ENCODE results near the gene TLR7. TPM values are rescaled to one million over a fixed set of nuclear protein-coding genes. Genes with fewer than 3 reads are reported as not detected.
A peak's percentile ranks its signal among the peaks of the same experiment; 100 is the strongest.

The TLR7 gene
- total and polyA plus RNA-seq, 2 of the 13 experiments (the other 11 are each of a cell fraction or from before 2014, with no cell fraction given): not detected

DNA sequence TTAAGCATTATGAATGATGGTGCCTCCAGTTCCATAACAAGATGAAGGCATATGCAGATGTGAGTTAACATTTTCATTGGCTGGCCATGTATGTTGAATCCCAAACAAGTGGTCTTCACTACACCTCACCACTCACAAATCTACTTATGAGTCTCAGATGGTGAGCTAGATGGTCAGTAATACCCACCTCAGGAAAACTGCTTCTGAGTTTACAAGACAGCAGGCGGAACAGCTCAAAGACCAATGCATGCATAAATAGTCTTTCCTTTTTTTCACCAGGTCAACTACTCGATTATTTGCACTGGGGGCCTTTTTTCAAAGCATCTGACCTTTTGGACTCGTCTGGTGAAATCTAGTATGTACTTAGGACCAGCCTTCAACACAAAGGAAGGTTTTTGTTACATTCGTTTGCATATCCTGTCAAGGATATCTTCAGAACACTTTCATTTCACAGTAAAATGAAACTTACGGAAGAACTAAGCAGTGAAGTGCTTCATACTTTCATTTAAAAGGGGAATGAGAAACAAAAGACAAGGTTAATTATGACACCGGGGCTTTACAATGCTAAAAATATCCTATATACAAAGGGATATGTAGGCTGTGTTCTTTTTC lies 23.1 kb upstream of the TLR7 start (continued):
- TF ChIP-seq, protein P1, sequence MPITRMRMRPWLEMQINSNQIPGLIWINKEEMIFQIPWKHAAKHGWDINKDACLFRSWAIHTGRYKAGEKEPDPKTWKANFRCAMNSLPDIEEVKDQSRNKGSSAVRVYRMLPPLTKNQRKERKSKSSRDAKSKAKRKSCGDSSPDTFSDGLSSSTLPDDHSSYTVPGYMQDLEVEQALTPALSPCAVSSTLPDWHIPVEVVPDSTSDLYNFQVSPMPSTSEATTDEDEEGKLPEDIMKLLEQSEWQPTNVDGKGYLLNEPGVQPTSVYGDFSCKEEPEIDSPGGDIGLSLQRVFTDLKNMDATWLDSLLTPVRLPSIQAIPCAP (CRISPR knock-in tag; IDR thresholded peaks at IDR 0.05; ENCODE audit: low read depth): no peak
- TF ChIP-seq, protein P2, sequence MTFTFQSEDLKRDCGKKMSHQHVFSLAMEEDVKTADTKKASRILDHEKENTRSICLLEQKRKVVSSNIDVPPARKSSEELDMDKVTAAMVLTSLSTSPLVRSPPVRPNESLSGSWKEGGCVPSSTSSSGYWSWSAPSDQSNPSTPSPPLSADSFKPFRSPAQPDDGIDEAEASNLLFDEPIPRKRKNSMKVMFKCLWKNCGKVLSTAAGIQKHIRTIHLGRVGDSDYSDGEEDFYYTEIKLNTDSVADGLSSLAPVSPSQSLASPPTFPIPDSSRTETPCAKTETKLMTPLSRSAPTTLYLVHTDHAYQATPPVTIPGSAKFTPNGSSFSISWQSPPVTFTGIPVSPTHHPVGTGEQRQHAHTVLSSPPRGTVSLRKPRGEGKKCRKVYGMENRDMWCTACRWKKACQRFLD (CRISPR knock-in tag; IDR thresholded peaks at IDR 0.05; ENCODE audit: borderline replicate concordance): no peak
- no peak for TF ChIP-seq FLYWCH1 (CRISPR knock-in tag; IDR thresholded peaks at IDR 0.05)
- TF ChIP-seq ZNF282 (IDR thresholded peaks at IDR 0.05; ENCODE audit: partially characterized antibody): no peak
- no peak for TF ChIP-seq MAFF (IDR thresholded peaks at IDR 0.05; ENCODE audit: low read depth, low read length)
- TF ChIP-seq SIN3B (IDR thresholded peaks at IDR 0.05; ENCODE audit: low read length): no peak
- peak; percentile 93 for TF ChIP-seq ASH2L (IDR thresholded peaks at IDR 0.05; ENCODE audit: insufficient read length, low read depth, low read length)
- TF ChIP-seq POLR2A (IDR thresholded peaks at IDR 0.05; ENCODE audit: insufficient read depth in 1 of 2, low read depth in 2 of 2, low read length in 2 of 2): peak in 1 of 2 experiments; percentile 34; a peak in 2 of 4 replicates
- TF ChIP-seq ZNF652 (CRISPR knock-in tag; IDR thresholded peaks at IDR 0.05; ENCODE audit: borderline replicate concordance, low read depth): no peak
- no peak for TF ChIP-seq SRSF9 (IDR thresholded peaks at IDR 0.05; ENCODE audit: borderline replicate concordance, insufficient read depth, low read depth, low read length, poor library complexity, severe bottlenecking)
- TF ChIP-seq POGZ (CRISPR knock-in tag; IDR thresholded peaks at IDR 0.05): peak; percentile 56; the same call in 1 of the 2 replicates
- TF ChIP-seq MIER3 (CRISPR knock-in tag; IDR thresholded peaks at IDR 0.05; ENCODE audit: borderline replicate concordance): no peak
- no peak for TF ChIP-seq KLF9 (CRISPR knock-in tag; IDR thresholded peaks at IDR 0.05; ENCODE audit: low read depth)
- TF ChIP-seq PLRG1 (conservative IDR thresholded peaks at IDR 0.05): no peak
- no peak for TF ChIP-seq ZFYVE20 (CRISPR knock-in tag; IDR thresholded peaks at IDR 0.05; ENCODE audit: borderline replicate concordance, low read depth)
- peak; percentile 36; the same call in 1 of the 2 replicates for TF ChIP-seq POLR2AphosphoS5 (IDR thresholded peaks at IDR 0.05; ENCODE audit: low read depth, low read length)
- TF ChIP-seq, protein P3, sequence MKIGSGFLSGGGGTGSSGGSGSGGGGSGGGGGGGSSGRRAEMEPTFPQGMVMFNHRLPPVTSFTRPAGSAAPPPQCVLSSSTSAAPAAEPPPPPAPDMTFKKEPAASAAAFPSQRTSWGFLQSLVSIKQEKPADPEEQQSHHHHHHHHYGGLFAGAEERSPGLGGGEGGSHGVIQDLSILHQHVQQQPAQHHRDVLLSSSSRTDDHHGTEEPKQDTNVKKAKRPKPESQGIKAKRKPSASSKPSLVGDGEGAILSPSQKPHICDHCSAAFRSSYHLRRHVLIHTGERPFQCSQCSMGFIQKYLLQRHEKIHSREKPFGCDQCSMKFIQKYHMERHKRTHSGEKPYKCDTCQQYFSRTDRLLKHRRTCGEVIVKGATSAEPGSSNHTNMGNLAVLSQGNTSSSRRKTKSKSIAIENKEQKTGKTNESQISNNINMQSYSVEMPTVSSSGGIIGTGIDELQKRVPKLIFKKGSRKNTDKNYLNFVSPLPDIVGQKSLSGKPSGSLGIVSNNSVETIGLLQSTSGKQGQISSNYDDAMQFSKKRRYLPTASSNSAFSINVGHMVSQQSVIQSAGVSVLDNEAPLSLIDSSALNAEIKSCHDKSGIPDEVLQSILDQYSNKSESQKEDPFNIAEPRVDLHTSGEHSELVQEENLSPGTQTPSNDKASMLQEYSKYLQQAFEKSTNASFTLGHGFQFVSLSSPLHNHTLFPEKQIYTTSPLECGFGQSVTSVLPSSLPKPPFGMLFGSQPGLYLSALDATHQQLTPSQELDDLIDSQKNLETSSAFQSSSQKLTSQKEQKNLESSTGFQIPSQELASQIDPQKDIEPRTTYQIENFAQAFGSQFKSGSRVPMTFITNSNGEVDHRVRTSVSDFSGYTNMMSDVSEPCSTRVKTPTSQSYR (CRISPR knock-in tag; IDR thresholded peaks at IDR 0.05; ENCODE audit: borderline replicate concordance): 0 out of 2 replicates have a peak, but pooled peaks have one; percentile 49
- no peak for TF ChIP-seq ZNF557 (CRISPR knock-in tag; IDR thresholded peaks at IDR 0.05)
- no peak for TF ChIP-seq MLLT10 (CRISPR knock-in tag; IDR thresholded peaks at IDR 0.05)

Measured in HepG2 (cell line).